Caco-2 (cell line): ENCODE data around the gene PIP4K2C. TPM values are rescaled to one million over a fixed set of nuclear protein-coding genes. Genes with fewer than 3 reads are reported as not detected.

Experiments used
- BruUV-seq: library from RNA; stranded (reverse); fragments of 400-500 nt; replicated peaks from 2 replicates; lab custom pipeline; 2021; lab: Mats Ljungman, UMichigan
- CTCF ChIA-PET: fragments of 300-600 bp; sonication (Branson Sonifier 250); formaldehyde crosslinking; loops from one replicate; lab custom pipeline; 2022; ENCODE audit warnings: antibody characterized with exemption; lab: Charles Lee
- POLR2A ChIA-PET: fragments of 300-600 bp; sonication (Branson Sonifier 250); formaldehyde crosslinking; loops from one replicate; lab custom pipeline; 2022; ENCODE audit warnings: antibody characterized with exemption; lab: Charles Lee
- DNase-seq, 2 experiments: peaks; one replicate each; pipeline versions ENCODE4 v3.0.0 to v3.0.0-alpha.2; 2020 to 2022
- H3K27me3 ChIP-seq: replicated peaks from 2 replicates; pipeline ENCODE4 v1.6.0; 2011; ENCODE audit warnings: low read length; ENCODE audit not compliant: control insufficient read depth, insufficient read depth
- H3K36me3 ChIP-seq: 2 replicates; pipeline ENCODE4 v1.5.1; 2011; ENCODE audit warnings: low read length; ENCODE audit not compliant: control insufficient read depth, insufficient read depth
- H3K4me1 ChIP-seq: fragments of 250-450 bp; sonication (Bioruptor Pico); 2 replicates; pipeline ENCODE4 v1.5.1; 2020; ENCODE audit warnings: mild to moderate bottlenecking
- H3K4me3 ChIP-seq: 2 replicates; pipeline ENCODE4 v1.5.1; 2011; ENCODE audit warnings: low read depth, mild to moderate bottlenecking, control low read depth, low read length
- H3K9me3 ChIP-seq: fragments of 250-450 bp; sonication (Bioruptor Pico); 2 replicates; pipeline ENCODE4 v1.5.1; 2020; ENCODE audit warnings: mild to moderate bottlenecking, moderate library complexity
- H3K27ac Mint-ChIP-seq: one replicate; pipeline ENCODE4 v1.8.0; 2022; ENCODE audit warnings: mixed read lengths; ENCODE audit not compliant: unreplicated experiment
- H3K27me3 Mint-ChIP-seq: one replicate; pipeline ENCODE4 v1.8.0; 2022; ENCODE audit warnings: mixed read lengths; ENCODE audit not compliant: insufficient read depth, unreplicated experiment
- H3K36me3 Mint-ChIP-seq: one replicate; pipeline ENCODE4 v1.8.0; 2022; ENCODE audit warnings: mild to moderate bottlenecking, mixed read lengths; ENCODE audit not compliant: insufficient read depth, unreplicated experiment
- H3K4me1 Mint-ChIP-seq: one replicate; pipeline ENCODE4 v1.8.0; 2022; ENCODE audit warnings: low read depth, mixed read lengths; ENCODE audit not compliant: unreplicated experiment
- H3K4me3 Mint-ChIP-seq: one replicate; pipeline ENCODE4 v1.8.0; 2022; ENCODE audit warnings: mild to moderate bottlenecking, moderate library complexity, mixed read lengths; ENCODE audit not compliant: unreplicated experiment
- H3K9me3 Mint-ChIP-seq: one replicate; pipeline ENCODE4 v1.8.0; 2022; ENCODE audit warnings: mixed read lengths; ENCODE audit not compliant: unreplicated experiment
- intact Hi-C: fragments of 100-400 bp; cut with micrococcal nuclease; formaldehyde crosslinking; loops from one replicate; pipeline ENCODE4 v1.10.0; 2022; ENCODE audit not compliant: unreplicated experiment
- total RNA-seq: library from RNA; stranded (reverse); gene quantifications from 2 replicates; pipeline ENCODE4 v1.2.3, GENCODE V29; 2022
- TF ChIP-seq, protein P1 (sequence below), 2 experiments: fragments of 200-600 bp in 1 of 2; IDR thresholded peaks; 1 replicate in 1 of 2; 2 replicates in 1 of 2; pipeline versions ENCODE4 v1.5.1 to v1.8.0; 2011 to 2022; ENCODE audit warnings: antibody characterized with exemption in 1 of 2, control low read depth in 1 of 2, inconsistent platforms in 1 of 2, low read depth in 1 of 2, low read length in 1 of 2, mild to moderate bottlenecking in 1 of 2, moderate library complexity in 1 of 2; ENCODE audit not compliant: insufficient read depth in 1 of 2, severe bottlenecking in 1 of 2, unreplicated experiment in 1 of 2

PIP4K2C gene
- total RNA-seq, 1 experiment from 2014 or later = 48.0 TPM

- Mint-ChIP-seq H3K4me3 (peak overlapping the region; percentile 74), H3K9me3 (no peaks in the 10 kb centered on the region), H3K4me1 (peaks cover 7% of the 10 kb centered on the region), H3K36me3 (peaks cover 22% of the 10 kb centered on the region), H3K27ac (no peak overlapping the region), H3K27me3 (no peaks in the 10 kb centered on the region)
- H3K4me1 ChIP-seq = peaks cover 6% of the 10 kb centered on the region; the same call in 1 of the 2 replicates
- intact Hi-C loops = no loop called here
- TF ChIP-seq, protein P1, sequence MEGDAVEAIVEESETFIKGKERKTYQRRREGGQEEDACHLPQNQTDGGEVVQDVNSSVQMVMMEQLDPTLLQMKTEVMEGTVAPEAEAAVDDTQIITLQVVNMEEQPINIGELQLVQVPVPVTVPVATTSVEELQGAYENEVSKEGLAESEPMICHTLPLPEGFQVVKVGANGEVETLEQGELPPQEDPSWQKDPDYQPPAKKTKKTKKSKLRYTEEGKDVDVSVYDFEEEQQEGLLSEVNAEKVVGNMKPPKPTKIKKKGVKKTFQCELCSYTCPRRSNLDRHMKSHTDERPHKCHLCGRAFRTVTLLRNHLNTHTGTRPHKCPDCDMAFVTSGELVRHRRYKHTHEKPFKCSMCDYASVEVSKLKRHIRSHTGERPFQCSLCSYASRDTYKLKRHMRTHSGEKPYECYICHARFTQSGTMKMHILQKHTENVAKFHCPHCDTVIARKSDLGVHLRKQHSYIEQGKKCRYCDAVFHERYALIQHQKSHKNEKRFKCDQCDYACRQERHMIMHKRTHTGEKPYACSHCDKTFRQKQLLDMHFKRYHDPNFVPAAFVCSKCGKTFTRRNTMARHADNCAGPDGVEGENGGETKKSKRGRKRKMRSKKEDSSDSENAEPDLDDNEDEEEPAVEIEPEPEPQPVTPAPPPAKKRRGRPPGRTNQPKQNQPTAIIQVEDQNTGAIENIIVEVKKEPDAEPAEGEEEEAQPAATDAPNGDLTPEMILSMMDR (IDR thresholded peaks at IDR 0.05; ENCODE audit: insufficient read depth in 1 of 2, low read depth in 1 of 2, low read length in 1 of 2, severe bottlenecking in 1 of 2, unreplicated experiment in 1 of 2) = no peak
- H3K4me3 ChIP-seq = no peak overlapping the region
- ChIA-PET POLR2A (interaction anchor here (0.6 kb wide), 1 partner anchor 91 kb away, joined by 3 read pairs; no protein-coding TSS in a partner anchor), CTCF (interaction anchor here (0.8 to 1.4 kb wide), 3 partner anchors 11 to 56 kb away, joined by 3 to 6 read pairs (median 4); no protein-coding TSS in a partner anchor)
- no peaks in the 10 kb centered on the region for H3K9me3 ChIP-seq
- H3K27me3 ChIP-seq = no peaks in the 10 kb centered on the region
- peaks cover 3% of the 10 kb centered on the region for H3K36me3 ChIP-seq
- DNase-seq = no peak
- no TSS peak for BruUV-seq
These were observed 12.3 kb downstream of the PIP4K2C start for GRCh38 chr12:57603324-57603723.

- Mint-ChIP-seq H3K4me1 (peaks cover 7% of the 10 kb centered on the region), H3K27me3 (no peaks in the 10 kb centered on the region), H3K36me3 (peaks cover 18% of the 10 kb centered on the region), H3K9me3 (no peaks in the 10 kb centered on the region), H3K4me3 (peak overlapping the region; percentile 74), H3K27ac (peak overlapping the region; percentile 77)
- intact Hi-C loops = no loop called here
- Histone ChIP-seq H3K4me3 (peak overlapping the region; percentile 62), H3K9me3 (no peaks in the 10 kb centered on the region), H3K36me3 (peaks cover 3% of the 10 kb centered on the region), H3K27me3 (no peaks in the 10 kb centered on the region), H3K4me1 (peaks cover 6% of the 10 kb centered on the region; the same call in 1 of the 2 replicates)
- CTCF ChIA-PET = interaction anchor here (0.8 to 1.4 kb wide), 3 partner anchors 12 to 57 kb away, joined by 3 to 6 read pairs (median 4); no protein-coding TSS in a partner anchor
- POLR2A ChIA-PET = interaction anchor here (0.6 to 0.7 kb wide), 2 partner anchors 81 to 92 kb away, joined by 3 read pairs; no protein-coding TSS in a partner anchor
- DNase-seq = peak in 1 of 2 experiments; percentile 18
- BruUV-seq = no TSS peak
- TF ChIP-seq, protein P1 (IDR thresholded peaks at IDR 0.05; ENCODE audit: insufficient read depth in 1 of 2, low read depth in 1 of 2, low read length in 1 of 2, severe bottlenecking in 1 of 2, unreplicated experiment in 1 of 2) = no peak
These were observed 12.9 kb downstream of the PIP4K2C start for GRCh38 chr12:57603815-57604453.

DNA sequence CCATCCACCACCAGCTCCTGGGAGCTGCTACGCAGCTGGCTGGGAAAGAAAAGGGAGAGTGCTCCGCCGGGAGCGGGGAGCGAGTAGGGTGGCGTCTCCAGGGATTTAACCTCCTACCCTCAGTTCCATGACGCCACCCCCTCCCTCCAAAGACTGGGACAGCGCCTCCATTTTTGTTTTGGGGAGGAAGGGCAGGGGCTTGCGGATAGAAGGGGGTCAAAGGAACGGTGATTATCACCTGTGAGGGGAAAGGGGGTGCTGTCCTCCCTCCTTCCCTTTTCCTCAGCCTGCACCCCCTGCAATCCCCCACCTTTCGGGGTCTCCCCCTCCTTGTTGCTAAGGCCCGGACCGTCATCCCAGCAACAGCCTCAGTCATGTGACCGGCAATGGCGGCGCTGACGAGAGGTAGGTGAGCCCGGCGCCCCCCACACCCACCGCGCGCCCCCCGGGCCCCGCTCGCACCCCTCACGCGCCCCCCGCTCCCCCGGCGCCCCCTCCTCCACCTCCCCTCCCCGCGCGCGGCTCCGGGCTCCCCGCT, 13.5 kb downstream of the PIP4K2C start, which contains the start of gene DTX3:
DTX3 (plus strand) TSS at position 371 of the 538 bp plus-strand sequence. CDS start 1,694 bp downstream, outside the sequence.
- H3K27me3 Mint-ChIP-seq = no peaks in the 10 kb centered on the region
- peak within 1 kb of the TSS; percentile 74 for H3K4me3 Mint-ChIP-seq
- CTCF ChIA-PET = interaction anchor here (0.9 to 1.4 kb wide), 2 partner anchors 21 to 57 kb away, joined by 3 to 4 read pairs; no protein-coding TSS in a partner anchor
- Histone ChIP-seq H3K36me3 (peaks cover 1% of the 10 kb centered on the region; the same call in 1 of the 2 replicates), H3K9me3 (no peaks in the 10 kb centered on the region), H3K4me3 (peak within 1 kb of the TSS; percentile 62), H3K4me1 (peaks cover 6% of the 10 kb centered on the region; the same call in 1 of the 2 replicates), H3K27me3 (no peaks in the 10 kb centered on the region)
- intact Hi-C loops = no loop called here
- no peaks in the 10 kb centered on the region for H3K9me3 Mint-ChIP-seq
- H3K36me3 Mint-ChIP-seq = peaks cover 12% of the 10 kb centered on the region
- H3K4me1 Mint-ChIP-seq = peaks cover 7% of the 10 kb centered on the region
- DNase-seq = peak in 1 of 2 experiments; percentile 33
- no TSS peak for BruUV-seq
- TF ChIP-seq, protein P1 (IDR thresholded peaks at IDR 0.05; ENCODE audit: insufficient read depth in 1 of 2, low read depth in 1 of 2, low read length in 1 of 2, severe bottlenecking in 1 of 2, unreplicated experiment in 1 of 2) = no peak
- POLR2A ChIA-PET = interaction anchor here (0.7 kb wide), 1 partner anchor 81 kb away, joined by 3 read pairs; no protein-coding TSS in a partner anchor
- H3K27ac Mint-ChIP-seq = peak within 1 kb of the TSS; percentile 77
